Activated naive CD4-positive, alpha-beta T cell treated with anti-CD3 and anti-CD28 coated beads, Interleukin-2, amount 10 ng/mL, durations not matched to agents 5 hours and 36 hours (primary cell): ENCODE results near the gene SMARCA1. TPM values are rescaled to one million over a fixed set of nuclear protein-coding genes. Genes with fewer than 3 reads are reported as not detected.

Source experiments
- total RNA-seq, 2 experiments: library from RNA; stranded (reverse); gene quantifications; one replicate each; pipeline ENCODE4 v1.2.3, GENCODE V29; 2021

Gene SMARCA1
- total RNA-seq = not detected

GRCh38 chrX:129523079-129523911 lies at the start of gene SMARCA1:
SMARCA1 (minus strand) TSS chrX:129523490; CDS start chrX:129523370, 120 bp downstream.

GRCh38 chrX:129540068-129540653 lies 16.9 kb upstream of the SMARCA1 start, which contains the start of gene OCRL:
OCRL (plus strand) TSS chrX:129540259; CDS start chrX:129540440, 181 bp downstream.

Other genes starting within 250 kb of the SMARCA1 start
- gene OCRL, start 16.8 kb upstream of the SMARCA1 start, total RNA-seq = 1 to 10 TPM; 2.6 to 3.1 TPM
- gene APLN, start 131.5 kb upstream of the SMARCA1 start, total RNA-seq = under 1 TPM; 0.48 to 0.53 TPM
- gene XPNPEP2, start 215.5 kb upstream of the SMARCA1 start, total RNA-seq = 1 to 10 TPM; 1.3 to 1.7 TPM